HUDEP-2 (cell line): ENCODE results near the gene C1GALT1C1L.
A peak's percentile ranks its signal among the peaks of the same experiment; 100 is the strongest.
"Not testable (repeated sequence)": the region's sequence is repeated elsewhere in the genome, so short reads cannot be mapped to it uniquely, and the experiment has no call there.

Source experiments
- DNase-seq, 76 experiments: peaks; one replicate each; lab custom pipeline; 2025; ENCODE audit not compliant: unreplicated experiment in 76 of 76; lab: John Stamatoyannopoulos, UW

The C1GALT1C1L gene

DNA sequence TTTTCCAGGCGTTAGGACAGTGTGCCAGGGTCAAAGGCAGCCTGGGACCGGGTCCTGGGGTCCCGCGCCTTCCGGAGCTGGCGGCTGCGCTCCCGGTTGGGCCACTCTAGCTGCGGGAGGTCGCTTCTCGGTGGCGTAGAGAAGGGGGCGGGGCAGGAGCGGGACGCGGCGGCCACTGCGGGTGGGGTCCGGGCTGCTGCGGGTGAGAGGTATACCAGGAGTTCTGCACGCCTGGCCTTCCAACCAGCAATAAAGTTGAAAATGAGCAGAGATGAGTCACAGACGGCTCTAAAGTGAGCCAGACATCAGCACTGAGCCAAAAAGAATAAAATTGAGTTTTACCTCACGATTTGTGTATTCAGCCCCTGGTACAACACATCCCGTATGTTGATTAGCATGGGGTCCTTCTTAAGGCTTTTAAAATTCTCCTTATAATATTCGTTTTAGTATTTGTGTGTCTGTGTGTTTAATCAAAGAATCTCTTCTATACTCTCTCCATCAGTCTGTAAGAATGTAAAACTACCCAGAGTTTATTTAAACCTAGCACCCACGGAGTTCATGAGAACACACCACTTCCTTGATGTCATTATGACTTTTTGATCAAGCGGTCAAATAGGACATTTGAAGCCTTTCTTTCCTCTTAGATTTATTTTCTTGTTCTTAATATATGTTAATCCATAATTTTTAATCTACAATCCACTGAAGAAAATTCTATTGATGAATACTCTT, at the start of gene C1GALT1C1L:
C1GALT1C1L (minus strand) TSS at position 108 of the 729 bp plus-strand sequence; CDS start at position 1, 107 bp downstream.
- DNase-seq, result peak in 4 of 76 experiments; percentile 1 to 10 (median 6)

DNA sequence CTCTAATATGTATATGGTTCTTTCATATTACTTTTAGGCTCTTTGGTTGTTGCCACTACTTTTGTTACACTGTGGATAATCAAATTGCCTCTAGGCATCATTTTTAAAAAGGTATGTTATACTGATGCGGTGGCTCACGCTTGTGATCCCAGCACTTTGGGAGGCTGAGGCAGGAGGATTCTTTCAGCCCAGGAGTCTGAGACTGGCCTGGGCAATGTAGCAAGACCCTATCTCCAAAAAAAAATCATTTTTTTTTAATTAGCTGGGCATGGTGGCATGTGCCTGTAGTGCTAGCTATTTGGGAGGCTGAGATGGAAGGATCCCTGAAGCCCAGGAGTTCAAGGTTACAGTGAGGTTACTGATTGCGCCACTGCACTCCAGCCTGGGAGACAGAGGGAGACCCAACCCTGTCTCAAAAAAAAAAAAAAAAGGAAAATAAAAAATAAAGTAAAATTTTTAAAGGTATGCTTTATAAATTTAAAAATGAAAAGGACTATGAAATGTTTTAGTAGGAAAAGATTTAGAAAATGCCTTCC, 49.5 kb upstream of the C1GALT1C1L start:
- DNase-seq, result peak in 1 of 76 experiments; percentile 10

DNA sequence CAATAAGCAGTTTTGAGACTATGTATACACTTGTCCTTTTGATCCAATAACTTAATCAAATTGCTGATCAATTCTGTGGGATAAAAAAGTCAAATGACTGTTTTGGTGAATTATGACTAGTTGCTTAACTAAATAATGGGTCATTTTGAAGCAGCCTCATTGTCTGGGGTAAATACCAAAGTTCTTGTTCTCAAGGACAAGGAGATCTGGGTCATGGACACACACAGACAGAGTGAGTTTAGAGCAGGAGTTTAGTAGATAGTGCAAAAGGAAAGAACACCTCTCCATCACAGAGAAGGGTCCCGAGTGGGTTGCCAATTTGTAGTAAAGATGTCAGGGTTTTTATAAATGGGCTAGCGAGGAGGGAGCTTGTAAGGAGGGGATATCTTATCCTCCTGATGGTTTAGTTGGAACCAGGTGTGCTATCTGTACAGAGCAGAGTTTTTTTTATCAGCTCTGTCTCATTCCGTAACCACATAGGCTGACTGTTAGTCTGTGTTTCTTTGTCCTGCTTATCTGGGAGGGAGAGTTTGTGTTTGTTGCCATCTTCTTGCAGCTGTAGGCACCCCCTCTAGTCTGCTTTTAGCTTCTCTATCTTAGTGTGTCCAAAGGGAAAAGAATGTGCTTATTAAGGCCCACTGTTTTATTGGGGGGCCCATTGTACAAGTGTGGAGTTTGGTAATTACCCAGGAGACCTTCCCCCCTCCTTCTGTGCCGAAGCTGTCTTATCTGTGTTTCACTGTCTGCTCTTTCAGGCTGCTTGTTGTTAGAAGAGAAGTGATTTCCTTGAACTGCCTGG, 48.7 kb upstream of the C1GALT1C1L start:
- DNase-seq, result peak in 69 of 76 experiments; percentile 4 to 95 (median 61)

DNA sequence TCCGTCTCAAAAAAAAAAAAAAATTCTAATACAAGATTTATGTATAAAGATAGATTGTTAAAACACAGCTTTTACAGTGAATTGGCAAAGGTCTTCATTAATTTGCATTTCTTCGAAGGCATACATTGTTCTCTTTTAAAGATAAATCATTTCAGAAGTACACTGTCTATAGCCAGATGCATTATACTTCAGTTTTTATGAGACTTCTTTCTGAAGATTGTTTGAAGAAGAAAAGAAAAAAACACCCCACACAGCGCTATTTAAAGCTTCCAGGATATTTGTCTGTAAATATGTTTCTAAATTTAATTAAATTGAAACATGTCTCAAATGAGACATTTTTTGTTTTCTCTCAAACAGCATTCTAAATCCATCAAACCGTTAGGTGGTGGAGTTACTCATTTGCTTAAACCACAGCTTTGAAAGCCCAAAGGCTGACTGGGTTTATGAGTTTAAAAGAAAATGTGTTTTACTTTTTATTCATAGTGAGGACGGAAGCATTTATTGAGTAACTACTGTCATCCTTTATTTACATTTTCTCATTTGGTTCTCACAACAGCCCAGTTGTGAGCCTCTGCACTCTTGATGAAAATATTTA, 42.4 kb upstream of the C1GALT1C1L start:
- no peak for DNase-seq

DNA sequence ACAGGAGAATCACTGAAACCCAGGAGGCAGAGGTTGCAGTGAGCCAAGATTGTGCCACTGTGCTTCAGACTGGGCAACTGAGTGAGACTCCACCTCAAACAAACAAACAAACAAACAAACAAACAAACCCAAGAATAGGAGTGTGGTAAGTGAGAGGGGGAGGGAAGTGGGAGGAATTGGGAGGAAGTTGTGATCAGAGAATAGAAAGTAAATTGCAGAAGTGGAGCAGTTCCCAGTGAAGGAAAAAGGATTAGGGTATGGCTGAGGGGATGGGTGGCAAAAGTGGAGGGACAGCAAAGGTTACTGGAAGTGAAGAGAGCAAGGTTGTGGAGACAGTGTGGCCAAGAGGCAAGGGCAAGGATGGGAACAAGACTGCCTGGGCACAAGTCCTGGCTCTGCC, 41.1 kb upstream of the C1GALT1C1L start:
- DNase-seq, result no peak

DNA sequence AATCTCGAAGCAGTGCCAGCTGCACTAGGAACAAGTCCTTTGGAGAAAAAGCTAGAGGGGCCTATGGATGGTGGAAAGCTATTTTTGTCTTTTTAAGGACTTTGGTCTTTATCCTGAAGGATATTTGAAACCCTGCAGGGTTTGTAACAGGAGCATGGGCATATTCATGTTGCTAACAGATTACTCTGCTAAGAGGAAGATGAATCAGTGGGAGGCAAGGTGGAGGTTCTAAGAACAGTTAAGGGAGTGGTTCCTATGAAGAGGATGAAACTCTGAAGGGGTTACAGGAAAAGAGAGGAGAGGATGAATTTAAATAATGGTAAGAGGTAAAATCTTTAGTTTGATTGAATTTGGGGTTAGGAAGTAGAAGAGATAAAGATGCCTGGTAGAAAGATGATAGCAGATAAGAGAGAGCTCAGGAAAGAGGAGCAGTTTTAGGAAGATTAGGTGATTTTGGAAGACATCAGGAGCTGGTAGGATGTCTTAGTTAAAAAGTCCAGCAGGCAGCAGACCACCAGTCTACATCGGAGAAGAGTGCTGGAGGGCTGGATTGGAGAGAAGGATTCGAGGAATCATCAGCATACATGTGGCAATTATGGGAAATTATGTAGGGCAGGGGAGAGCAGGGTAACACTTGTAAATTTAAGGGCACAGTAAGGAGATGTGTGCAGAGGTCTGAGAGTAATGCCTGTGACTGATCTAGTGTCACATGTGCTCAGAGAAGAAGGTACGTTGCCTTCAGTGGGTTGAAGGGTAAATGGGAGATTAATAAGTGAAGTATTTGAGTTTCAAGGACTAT, 39.3 kb upstream of the C1GALT1C1L start:
- DNase-seq, result peak in 1 of 76 experiments; percentile 34

DNA sequence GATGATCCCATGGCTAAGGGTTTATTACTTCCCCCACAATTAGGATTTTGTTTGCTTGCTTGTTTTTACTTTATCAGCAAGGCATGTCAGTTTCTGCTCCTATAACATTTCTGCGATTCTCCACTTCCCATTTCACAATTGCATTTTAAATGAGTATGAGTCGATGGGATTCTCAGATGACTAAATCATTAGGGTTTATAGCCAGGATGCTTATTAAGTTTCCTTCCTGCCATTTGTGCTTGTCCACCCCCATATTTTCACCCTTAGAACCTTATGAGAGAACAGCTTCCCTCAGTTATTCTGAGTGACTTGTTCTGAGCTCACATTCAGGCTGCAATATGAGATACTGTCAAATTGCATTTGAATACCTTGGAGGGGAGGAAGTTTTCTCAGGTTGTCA, 37.9 kb upstream of the C1GALT1C1L start:
- no peak for DNase-seq

DNA sequence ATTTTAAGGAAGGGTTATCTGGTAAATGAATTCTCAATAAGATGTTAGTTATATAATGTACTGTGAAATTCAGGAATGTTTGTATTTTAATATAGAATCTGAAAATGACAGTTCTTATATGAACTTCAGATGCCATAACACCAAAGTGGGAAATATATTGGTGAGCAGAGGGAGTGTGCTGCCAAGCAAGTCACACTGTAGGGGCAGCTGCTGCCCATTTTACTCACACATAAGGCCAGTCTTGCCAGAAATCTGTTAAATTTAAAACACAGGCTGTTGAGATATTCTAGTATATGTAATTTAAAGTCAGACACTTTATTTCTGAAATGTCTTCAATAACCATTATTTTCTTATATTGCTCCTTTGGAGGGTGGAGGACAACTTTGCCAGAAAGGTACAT, 34.6 kb upstream of the C1GALT1C1L start:
- DNase-seq, result no peak

DNA sequence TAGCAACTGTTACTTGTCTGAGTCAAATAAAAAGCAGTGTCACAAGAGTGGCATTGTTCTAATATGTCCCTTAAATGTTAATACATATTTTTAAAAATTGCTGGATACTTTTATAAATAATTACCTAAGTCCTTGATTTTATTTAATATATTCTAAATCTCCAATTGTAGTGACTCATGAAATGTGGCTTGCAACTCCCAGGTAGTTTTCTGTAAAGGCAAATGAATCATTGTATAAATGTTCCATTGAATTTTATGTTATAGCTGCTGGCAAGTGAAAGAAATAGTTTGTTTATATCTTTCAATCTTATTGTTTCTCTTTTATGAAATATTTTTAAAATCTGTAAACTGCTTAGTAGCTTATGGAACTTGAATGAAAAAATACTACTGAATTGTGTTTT, 32.7 kb upstream of the C1GALT1C1L start:
- no peak for DNase-seq

DNA sequence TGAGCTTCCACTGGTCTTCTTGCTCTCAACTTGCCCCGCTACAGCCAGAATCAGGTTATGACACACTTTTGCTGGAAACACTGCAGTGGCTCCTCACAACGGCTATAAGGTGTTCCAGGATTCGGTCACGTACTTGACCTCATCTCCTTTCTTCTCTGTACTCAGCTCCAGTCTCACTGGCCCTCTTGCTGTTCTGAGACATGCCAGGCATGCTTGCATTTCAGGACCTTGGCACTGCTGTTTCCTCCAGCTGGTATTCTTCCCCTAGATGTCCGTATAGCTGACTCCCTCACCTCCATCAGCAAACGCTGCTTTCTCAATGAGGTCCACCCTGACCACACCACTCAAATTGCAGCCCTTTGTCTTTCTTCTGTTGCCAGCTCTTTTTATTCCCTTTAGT, 31.9 kb upstream of the C1GALT1C1L start:
- no peak for DNase-seq

DNA sequence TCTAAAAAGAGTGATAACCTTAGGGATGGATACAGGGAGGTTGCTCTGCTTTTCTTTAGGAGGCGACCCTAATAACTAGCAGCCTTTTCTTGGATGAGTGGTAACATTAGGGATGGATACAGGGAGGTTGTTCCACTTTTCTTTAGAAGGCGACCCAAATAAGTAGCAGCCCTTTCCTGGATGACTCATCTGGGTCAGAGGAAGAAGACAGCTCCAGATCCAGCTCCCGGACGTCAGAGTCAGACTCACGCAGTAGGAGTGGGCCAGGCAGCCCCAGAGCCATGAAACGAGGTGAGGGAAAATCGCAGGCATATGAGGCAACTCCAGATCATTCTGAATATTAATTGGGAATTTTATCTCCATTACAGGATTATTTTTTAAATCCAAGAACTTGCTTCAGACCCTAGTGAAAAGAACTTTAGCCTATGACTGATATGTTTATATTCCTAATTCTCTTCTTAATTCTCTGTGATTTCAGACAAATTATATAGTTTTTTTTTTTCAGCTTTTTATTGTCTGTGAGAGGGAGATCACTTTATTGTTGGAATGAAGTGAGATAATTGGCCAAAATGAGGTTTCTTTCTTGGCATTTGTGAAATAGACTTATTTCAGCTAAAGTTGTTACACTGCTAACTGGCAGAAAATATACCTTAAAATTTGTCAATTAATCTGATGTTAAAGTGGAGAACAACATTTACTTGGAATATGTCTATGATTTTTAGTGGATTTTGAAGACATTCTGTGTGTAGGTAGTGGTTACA, 31.2 kb upstream of the C1GALT1C1L start:
- no peak for DNase-seq

DNA sequence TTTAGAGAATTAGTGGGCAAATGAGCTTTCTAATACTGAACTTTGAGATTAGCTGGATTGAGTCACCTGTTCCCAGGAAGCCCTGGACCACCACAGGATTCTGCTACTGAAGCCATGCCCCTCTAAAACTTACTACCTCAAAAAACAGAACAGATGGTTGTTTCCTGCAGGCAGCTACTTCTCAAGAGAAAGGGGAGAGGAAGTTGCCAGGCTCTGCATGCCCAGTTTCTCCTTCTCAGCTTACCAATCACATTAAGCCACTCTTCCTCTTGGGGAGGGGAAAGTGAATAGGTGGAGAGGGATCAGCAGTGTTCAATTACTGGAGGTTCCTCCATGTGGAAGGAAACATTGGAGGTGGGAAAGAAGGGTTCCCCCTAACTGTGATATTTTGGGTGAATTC, 24.9 kb upstream of the C1GALT1C1L start:
- no peak for DNase-seq

DNA sequence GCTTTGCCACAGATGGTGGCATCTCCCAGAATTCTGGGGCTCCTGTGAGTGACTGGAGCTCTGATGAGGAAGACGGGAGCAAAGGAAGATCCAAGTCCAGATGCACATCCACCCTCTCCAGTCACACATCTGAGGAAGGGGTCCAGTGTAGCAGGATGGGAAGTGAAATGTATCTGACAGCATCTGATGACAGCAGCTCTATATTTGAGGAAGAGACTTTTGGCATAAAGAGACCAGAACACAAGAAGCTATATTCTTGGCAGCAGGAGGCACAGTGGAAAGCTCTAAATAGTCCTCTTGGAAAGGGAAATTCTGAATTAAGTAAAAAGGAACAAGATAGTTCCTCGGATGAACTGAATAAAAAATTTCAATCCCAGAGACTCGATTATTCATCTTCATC, 23.5 kb upstream of the C1GALT1C1L start:
- no peak for DNase-seq

DNA sequence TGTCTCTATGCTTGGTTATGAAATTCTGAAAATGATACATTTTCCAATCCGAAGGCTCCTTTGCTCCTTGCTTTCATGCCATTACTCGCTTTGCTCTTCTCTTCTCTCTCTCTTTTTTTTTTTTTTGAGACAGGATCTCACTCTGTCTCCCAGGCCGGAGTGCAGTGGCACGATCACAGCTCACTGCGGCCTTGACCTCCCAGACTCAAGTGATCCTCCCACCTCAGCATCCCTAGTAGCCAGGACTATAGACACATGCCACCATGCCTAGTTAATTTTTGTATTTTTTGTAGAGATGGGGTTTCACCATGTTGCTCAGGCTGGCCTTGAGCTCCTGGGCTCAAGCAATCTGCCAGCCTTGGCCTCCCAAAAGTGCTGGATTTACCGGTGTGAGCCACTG, 21.9 kb upstream of the C1GALT1C1L start:
- DNase-seq, result not testable (repeated sequence)

DNA sequence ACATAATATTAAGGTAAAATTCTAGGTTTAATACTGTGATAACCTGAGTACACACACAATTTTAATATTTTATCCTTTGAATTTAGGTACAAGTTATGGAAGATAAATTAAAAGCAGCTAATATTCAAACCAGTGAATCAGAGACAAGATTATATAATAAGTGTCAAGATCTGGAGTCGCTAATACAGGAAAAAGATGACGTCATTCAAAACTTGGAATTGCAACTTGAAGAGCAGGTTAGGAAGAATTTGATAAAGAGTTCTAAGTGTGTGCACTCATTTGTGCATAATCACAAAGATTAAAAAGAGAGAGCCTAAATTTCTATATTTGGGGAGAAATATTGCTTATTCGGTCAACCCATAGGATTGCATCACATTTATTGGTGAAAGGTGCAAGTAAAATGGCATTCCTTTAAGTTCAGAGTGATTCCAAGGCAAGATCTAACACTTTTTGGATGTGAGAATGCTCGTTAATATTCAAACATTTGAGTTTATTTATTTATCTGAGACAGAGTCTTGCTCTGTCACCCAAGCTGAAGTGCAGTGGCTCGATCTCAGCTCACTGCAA, 16.3 kb upstream of the C1GALT1C1L start:
- no peak for DNase-seq

DNA sequence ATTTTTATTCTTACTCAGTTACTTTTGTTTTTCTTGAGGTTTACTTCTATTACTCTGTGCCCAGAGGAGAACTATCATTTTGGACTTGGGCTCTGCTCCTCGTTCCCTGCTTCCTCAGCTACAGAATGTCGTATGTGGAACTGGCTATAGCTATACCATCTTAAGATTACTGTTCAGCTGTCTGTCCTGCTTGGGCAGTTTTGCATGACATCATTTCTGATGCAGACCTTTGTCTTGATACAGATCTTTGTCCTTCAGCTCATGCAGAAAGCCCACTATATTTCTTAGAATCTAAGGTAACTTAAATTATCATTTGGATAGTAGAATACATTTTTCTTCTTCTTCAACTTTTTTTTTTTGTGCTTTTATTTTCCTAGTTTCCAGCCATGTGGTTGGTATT, 13.8 kb upstream of the C1GALT1C1L start:
- no peak for DNase-seq

DNA sequence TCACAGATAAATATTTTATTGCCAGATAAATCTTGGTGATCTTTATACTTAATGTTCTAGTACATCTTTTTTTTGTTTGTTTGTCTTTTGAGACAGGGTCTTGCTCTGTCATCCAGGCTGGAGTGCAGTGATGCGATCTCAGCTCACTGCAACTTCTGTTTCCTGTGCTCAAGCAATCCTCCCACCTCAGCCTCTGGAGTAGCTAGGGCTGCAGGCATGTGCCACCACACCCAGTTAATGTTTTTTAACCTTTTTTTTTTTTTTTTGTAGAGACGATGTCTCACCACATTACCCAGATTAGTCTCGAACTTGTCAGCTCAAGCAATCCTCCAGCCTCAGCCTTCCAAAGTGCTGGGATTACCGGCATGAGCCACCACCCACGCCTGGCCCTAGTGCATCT, 9.1 kb upstream of the C1GALT1C1L start:
- peak in 11 of 76 experiments; percentile 1 to 37 (median 8) for DNase-seq

DNA sequence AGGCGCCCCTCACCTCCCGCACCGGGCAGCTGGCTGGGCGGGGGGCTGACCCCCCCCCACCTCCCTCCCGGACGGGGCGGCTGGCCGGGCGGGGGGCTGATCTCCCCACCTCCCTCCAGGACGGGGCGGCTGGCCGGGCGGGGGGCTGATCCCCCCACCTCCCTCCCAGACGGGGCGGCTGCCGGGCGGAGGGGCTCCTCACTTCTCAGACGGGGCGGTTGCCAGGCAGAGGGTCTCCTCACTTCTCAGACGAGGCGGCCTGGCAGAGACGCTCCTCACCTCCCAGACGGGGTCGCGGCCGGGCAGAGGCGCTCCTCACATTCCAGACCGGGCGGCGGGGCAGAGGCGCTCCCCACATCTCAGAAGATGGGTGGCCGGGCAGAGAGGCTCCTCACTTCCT, 1.6 kb upstream of the C1GALT1C1L start:
- not testable (repeated sequence) for DNase-seq

DNA sequence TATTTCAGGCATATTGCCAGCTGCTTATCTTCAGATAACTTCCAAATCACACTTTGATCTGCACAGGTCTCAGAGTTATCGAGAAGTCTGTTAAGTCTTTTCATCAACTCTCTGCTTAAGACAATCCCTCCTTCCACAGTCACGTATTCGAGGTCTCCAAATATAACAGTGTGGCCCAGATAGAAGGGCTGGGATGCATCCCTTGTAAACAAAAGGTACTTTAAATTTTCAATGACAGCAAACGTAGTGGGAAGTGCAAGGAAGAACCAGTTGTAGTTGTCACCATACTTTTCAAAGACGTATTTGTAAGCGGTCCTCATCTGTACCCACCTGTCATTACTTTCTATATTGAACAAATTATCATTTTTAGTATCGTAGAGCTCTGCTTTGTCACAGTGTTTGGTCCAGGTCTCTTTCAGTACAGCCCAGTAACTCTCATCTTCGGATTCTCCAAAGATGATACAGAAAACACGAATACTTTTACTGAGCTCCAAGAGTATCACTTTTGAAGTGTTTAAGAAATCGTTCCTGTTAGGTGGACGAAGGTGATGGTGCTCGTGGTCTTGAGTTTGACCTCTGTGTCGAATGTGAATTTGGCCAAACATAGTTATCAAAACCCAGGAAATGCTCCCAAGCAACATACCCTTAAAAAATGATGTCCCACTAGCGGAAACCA, 445 bp downstream of the C1GALT1C1L start:
- DNase-seq, result no peak
